Measurements from ENCODE around the gene CBLN3.

- TF ChIP-seq CREM (CRISPR knock-in tag; IDR thresholded peaks at IDR 0.05) (no peak), CTCF (IDR thresholded peaks at IDR 0.05) (no peak), HMGXB4 (CRISPR knock-in tag; IDR thresholded peaks at IDR 0.05) (no peak), ZNF512 (CRISPR knock-in tag; IDR thresholded peaks at IDR 0.05; ENCODE audit: borderline replicate concordance) (no peak)
Measured at GRCh38 chr14:24407608-24408325, 21.7 kb downstream of the CBLN3 start.
